Large intestine (tissue), 3 donors: ENCODE measurements around the gene CLK4. TPM values are rescaled to one million over a fixed set of nuclear protein-coding genes. Genes with fewer than 3 reads are reported as not detected.

Experiments used
- DNase-seq, 2 donors: peaks; one replicate each; pipeline versions ENCODE4 v3.0.0 to v3.0.0-alpha.2; 2013
- H3K27ac ChIP-seq: one replicate; pipeline ENCODE4 v1.5.1; 2013; ENCODE audit warnings: low read length
- H3K27me3 ChIP-seq: 2 replicates; pipeline ENCODE4 v1.6.1; 2013; ENCODE audit warnings: low read length; ENCODE audit not compliant: control insufficient read depth, insufficient read depth
- H3K36me3 ChIP-seq: 2 replicates; pipeline ENCODE4 v1.6.1; 2013; ENCODE audit warnings: low read length; ENCODE audit not compliant: control insufficient read depth, insufficient read depth
- H3K4me1 ChIP-seq: one replicate; pipeline ENCODE4 v1.6.1; 2013; ENCODE audit warnings: low read length; ENCODE audit not compliant: control insufficient read depth, insufficient read depth
- H3K4me3 ChIP-seq: one replicate; pipeline ENCODE4 v1.5.1; 2013; ENCODE audit warnings: low read length
- H3K9me3 ChIP-seq: one replicate; pipeline ENCODE4 v1.6.1; 2013; ENCODE audit warnings: mild to moderate bottlenecking, low read depth, low read length, moderate library complexity; ENCODE audit not compliant: control insufficient read depth
- WGBS: methylation state at CpG from one replicate; pipeline ENCODE4 v1.1.5; 2013; ENCODE audit warnings: low lambda C conversion rate; ENCODE audit not compliant: insufficient coverage; 5-methylcytosine and 5-hydroxymethylcytosine counted together
- polyA plus RNA-seq: library from polyadenylated mRNA; unstranded; fragments of 120-200 nt; gene quantifications from one replicate; pipeline ENCODE4 v1.2.1, GENCODE V29; 2013

Gene CLK4
- polyA plus RNA-seq, 1 donor = 45.5 TPM

- H3K4me3 ChIP-seq = no peak overlapping the region
- no peaks in the 10 kb centered on the region for H3K9me3 ChIP-seq
- H3K27ac ChIP-seq = no peak overlapping the region
- no peaks in the 10 kb centered on the region for H3K4me1 ChIP-seq
- WGBS = no CpG with 5 or more reads among the region's 92 CpGs
- no peak for DNase-seq
- H3K27me3 ChIP-seq = peaks cover 36% of the 10 kb centered on the region
- H3K36me3 ChIP-seq = no peaks in the 10 kb centered on the region
These were observed 50.1 kb downstream of the CLK4 start for GRCh38 chr5:178576591-178577351.

GRCh38 chr5:178573216-178573615 is 53.6 kb downstream of the CLK4 start:
- DNase-seq = no peak
- WGBS = 100% methylated on average over 1 of the region's 7 CpGs

DNA sequence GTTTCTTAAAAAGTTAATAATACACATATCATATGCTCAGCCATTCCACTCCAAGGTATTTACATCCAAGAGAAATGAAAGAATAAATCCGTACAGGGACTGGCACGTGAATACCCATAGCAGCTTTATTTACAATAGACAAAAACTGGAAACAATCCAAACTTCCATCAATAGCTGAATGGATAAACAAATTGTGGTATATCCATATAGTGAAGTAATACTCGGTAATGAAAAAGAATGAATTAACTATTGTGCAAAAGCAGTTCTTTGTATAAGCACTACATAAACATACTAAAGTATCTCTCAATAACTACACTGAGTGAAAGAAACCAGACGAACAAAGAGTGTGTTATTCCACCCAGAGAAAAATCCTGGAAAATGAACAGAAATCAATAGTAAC is 54.2 kb downstream of the CLK4 start:
- Histone ChIP-seq H3K9me3 (no peaks in the 10 kb centered on the region), H3K4me3 (no peak overlapping the region), H3K4me1 (no peaks in the 10 kb centered on the region), H3K27me3 (peaks cover 26% of the 10 kb centered on the region), H3K36me3 (no peaks in the 10 kb centered on the region), H3K27ac (no peak overlapping the region)
- no peak for DNase-seq
- WGBS = 86% methylated on average over 3 of the region's 4 CpGs

More at GRCh38 chr5:178573216-178573615, 53.6 kb downstream of the CLK4 start:
- H3K9me3 ChIP-seq = no peaks in the 10 kb centered on the region
- no peak overlapping the region for H3K4me3 ChIP-seq
- no peaks in the 10 kb centered on the region for H3K36me3 ChIP-seq
- peaks cover 32% of the 10 kb centered on the region for H3K27me3 ChIP-seq
- no peak overlapping the region for H3K27ac ChIP-seq
- no peaks in the 10 kb centered on the region for H3K4me1 ChIP-seq

- H3K27ac ChIP-seq = no peak overlapping the region
- 60% methylated on average over 1 of the region's 2 CpGs for WGBS
- DNase-seq = no peak
- no peaks in the 10 kb centered on the region for H3K36me3 ChIP-seq
- no peaks in the 10 kb centered on the region for H3K4me1 ChIP-seq
- H3K9me3 ChIP-seq = no peaks in the 10 kb centered on the region
- H3K27me3 ChIP-seq = peaks cover 3% of the 10 kb centered on the region
- H3K4me3 ChIP-seq = no peak overlapping the region
These were observed 57.4 kb downstream of the CLK4 start for GRCh38 chr5:178569485-178569884.

- no peak for DNase-seq
- no peaks in the 10 kb centered on the region for H3K4me1 ChIP-seq
- no peaks in the 10 kb centered on the region for H3K9me3 ChIP-seq
- no peak overlapping the region for H3K4me3 ChIP-seq
- 67% methylated on average over 4 of the region's 12 CpGs for WGBS
- H3K27ac ChIP-seq = no peak overlapping the region
- no peaks in the 10 kb centered on the region for H3K36me3 ChIP-seq
- no peaks in the 10 kb centered on the region for H3K27me3 ChIP-seq
These were observed 61.9 kb downstream of the CLK4 start for GRCh38 chr5:178564811-178565550.

GRCh38 chr5:178564397-178564796 is 62.5 kb downstream of the CLK4 start:
- no peak overlapping the region for H3K27ac ChIP-seq
- no peaks in the 10 kb centered on the region for H3K36me3 ChIP-seq
- no peaks in the 10 kb centered on the region for H3K27me3 ChIP-seq
- H3K9me3 ChIP-seq = no peaks in the 10 kb centered on the region
- no peak for DNase-seq
- WGBS = no CpG with 5 or more reads among the region's 4 CpGs
- no peaks in the 10 kb centered on the region for H3K4me1 ChIP-seq
- H3K4me3 ChIP-seq = no peak overlapping the region

DNA sequence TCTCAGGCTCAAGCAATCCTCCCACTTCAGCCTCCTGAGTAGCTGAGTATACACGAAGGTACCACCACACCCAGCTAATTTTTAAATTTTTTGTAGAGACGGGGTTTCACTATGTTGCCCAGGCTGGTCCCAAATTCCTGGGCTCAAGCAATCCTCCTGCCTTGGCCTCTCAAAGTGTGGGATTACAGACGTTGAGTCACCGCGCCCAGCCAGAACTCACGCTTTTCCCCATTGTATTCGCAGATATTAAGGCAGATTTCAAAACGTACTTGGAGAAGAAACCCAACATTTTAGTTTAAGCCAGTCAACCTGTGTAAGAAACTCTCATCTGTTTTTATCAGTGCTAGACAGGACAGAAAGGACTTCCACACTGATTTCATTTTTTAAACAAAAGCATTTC is 63.2 kb downstream of the CLK4 start:
- H3K36me3 ChIP-seq = no peaks in the 10 kb centered on the region
- H3K4me3 ChIP-seq = no peak overlapping the region
- H3K9me3 ChIP-seq = no peaks in the 10 kb centered on the region
- no peaks in the 10 kb centered on the region for H3K27me3 ChIP-seq
- H3K4me1 ChIP-seq = no peaks in the 10 kb centered on the region
- DNase-seq = no peak
- no peak overlapping the region for H3K27ac ChIP-seq
- WGBS = 63% methylated on average over 2 of the region's 8 CpGs

DNA sequence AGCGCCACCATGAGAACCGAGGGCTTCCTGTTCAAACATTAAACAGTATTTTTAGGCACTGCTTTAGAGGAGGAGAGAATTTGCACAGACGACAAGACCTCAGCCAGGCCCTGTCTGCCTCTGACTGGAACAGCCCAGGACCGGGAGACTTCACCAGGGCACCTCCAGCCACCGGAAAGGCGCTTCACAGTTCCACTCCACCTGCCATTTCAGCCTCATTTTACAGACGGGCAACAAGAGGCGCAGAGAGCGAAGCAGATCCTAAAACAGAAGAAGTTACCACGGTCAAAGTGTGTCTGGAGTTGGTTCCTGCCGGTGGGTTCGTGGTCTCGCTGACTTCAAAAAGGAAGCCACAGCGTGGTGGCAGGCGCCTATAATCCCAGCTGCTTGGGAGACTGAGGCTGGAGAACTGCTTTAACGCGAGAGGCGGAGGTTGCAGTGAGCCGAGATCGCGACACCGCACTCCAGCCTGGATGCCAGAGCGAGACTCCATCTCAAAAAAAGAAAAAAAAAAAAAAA is 65.0 kb downstream of the CLK4 start:
- H3K27ac ChIP-seq = no peak overlapping the region
- H3K36me3 ChIP-seq = no peaks in the 10 kb centered on the region
- WGBS = 100% methylated on average over 1 of the region's 23 CpGs
- no peak for DNase-seq
- no peak overlapping the region for H3K4me3 ChIP-seq
- no peaks in the 10 kb centered on the region for H3K4me1 ChIP-seq
- no peaks in the 10 kb centered on the region for H3K9me3 ChIP-seq
- no peaks in the 10 kb centered on the region for H3K27me3 ChIP-seq

DNA sequence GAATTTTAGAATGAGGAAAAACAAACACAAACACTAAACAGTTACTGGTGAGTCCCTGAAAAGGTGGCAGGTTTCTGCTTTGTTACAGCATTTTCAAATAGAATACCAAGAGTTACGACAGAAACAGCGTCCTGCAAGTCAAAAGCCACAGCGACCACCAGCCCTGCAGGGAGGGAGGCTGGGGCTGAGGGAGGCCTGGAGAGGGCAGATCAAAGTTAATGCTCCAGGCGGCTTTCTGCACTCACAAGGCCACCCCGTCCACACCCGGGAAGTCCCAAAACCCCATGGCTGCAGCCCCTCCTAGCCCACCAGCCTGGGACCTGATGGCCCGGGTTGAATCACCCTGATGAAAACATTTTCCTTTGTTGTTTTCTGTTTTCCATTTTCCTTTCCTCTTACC is 65.9 kb downstream of the CLK4 start:
- Histone ChIP-seq H3K27me3 (no peaks in the 10 kb centered on the region), H3K4me3 (no peak overlapping the region), H3K36me3 (no peaks in the 10 kb centered on the region), H3K4me1 (no peaks in the 10 kb centered on the region), H3K9me3 (no peaks in the 10 kb centered on the region), H3K27ac (no peak overlapping the region)
- WGBS = 57% methylated on average over 1 of the region's 7 CpGs
- no peak for DNase-seq

DNA sequence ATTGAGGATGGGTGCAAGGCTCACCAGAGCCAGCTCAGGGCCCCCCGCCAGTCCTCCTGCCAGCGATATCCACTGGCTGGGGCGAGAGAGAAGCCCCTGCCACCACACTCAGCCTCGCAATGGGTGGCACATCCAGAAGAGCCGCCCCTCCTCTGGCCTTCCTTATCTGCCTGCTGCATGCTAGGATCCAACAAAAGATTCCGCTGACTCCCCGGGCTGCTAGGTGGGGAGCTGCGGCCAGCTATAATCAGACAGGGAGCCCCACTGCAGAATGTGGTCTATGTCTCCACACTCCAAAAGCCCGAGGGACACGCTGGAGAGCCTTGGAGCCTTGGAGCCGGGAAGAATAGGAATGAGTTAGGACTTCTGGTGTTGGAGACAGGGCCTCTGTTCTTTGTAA is 69.4 kb downstream of the CLK4 start:
- no peak overlapping the region for H3K27ac ChIP-seq
- no peaks in the 10 kb centered on the region for H3K27me3 ChIP-seq
- no CpG with 5 or more reads among the region's 11 CpGs for WGBS
- H3K4me1 ChIP-seq = no peaks in the 10 kb centered on the region
- H3K9me3 ChIP-seq = no peaks in the 10 kb centered on the region
- H3K4me3 ChIP-seq = no peak overlapping the region
- H3K36me3 ChIP-seq = no peaks in the 10 kb centered on the region
- DNase-seq = no peak
